ENCODE results near the gene MYO18B.

GRCh38 chr22:25829808-25830777 is 88.1 kb downstream of the MYO18B start:
- TF ChIP-seq CTCF (conservative IDR thresholded peaks at IDR 0.05 in 1 of 2, IDR thresholded peaks at IDR 0.05 in 1 of 2; ENCODE audit: extremely low read depth in 1 of 2, insufficient read depth in 1 of 2, low read depth in 1 of 2, low read length in 2 of 2) (no peak), EZH2 (IDR thresholded peaks at IDR 0.05; ENCODE audit: borderline replicate concordance, low read length) (no peak)

Data from mammary epithelial cell (primary cell).